Mucosa of descending colon (tissue), 3 donors: Measurements from ENCODE around the gene EIF4A3. TPM values are rescaled to one million over a fixed set of nuclear protein-coding genes. Genes with fewer than 3 reads are reported as not detected.

ENCODE experiments used
- ATAC-seq: fragments of 200-7000 bp; cut with Tn5 transposase; one replicate; pipeline ENCODE4 v1.9.1; 2020; ENCODE audit warnings: mild to moderate bottlenecking, moderate library complexity
- DNase-seq, 3 donors: peaks; one replicate each; pipeline ENCODE4 v3.0.0-alpha.2; 2020
- H3K36me3 ChIP-seq: fragments of 200-600 bp; one replicate; pipeline ENCODE4 v1.8.0; 2021; ENCODE audit warnings: low read depth, mild to moderate bottlenecking
- H3K4me1 ChIP-seq: fragments of 200-600 bp; one replicate; pipeline ENCODE4 v1.8.0; 2021; ENCODE audit warnings: low read depth, mild to moderate bottlenecking
- H3K4me3 ChIP-seq: fragments of 200-600 bp; one replicate; pipeline ENCODE4 v1.8.0; 2021; ENCODE audit warnings: mild to moderate bottlenecking
- H3K9me3 ChIP-seq: fragments of 200-600 bp; one replicate; pipeline ENCODE4 v1.8.0; 2021; ENCODE audit warnings: mild to moderate bottlenecking
- intact Hi-C, 2 donors: fragments of 100-400 bp; cut with DNase I in 1 of 2; cut with micrococcal nuclease in 1 of 2; formaldehyde crosslinking; loops; one replicate each; pipeline versions ENCODE4 v1.11.0 to v1.11.1; 2022; cut with DNase I, micrococcal nuclease
- total RNA-seq, 3 donors: library from RNA; stranded (reverse); fragmentation: NEBNext Ultra II Directional in 2 of 3; extraction: Animal tissue kit (Norgen Biotek cat#: 25700) in 2 of 3; gene quantifications; one replicate each; pipeline versions ENCODE4 v1.2.1 to v1.2.4, GENCODE V29; 2021 to 2023
- TF ChIP-seq, protein P1 (sequence below): fragments of 200-600 bp; IDR thresholded peaks from one replicate; pipeline ENCODE4 v1.8.0; 2022; ENCODE audit warnings: antibody characterized with exemption, mild to moderate bottlenecking
- donor health status: DM: no; HTN: no; CAD: no; lungs with moderate emphysema.
- donor health status: DM: no; HTN: no; CAD: no.
- donor health status: DM: no; HTN: yes; CAD: no.

EIF4A3 gene
- total RNA-seq, 3 donors from 2014 or later: 59.2 to 80.2 (median 61.8) TPM

DNA sequence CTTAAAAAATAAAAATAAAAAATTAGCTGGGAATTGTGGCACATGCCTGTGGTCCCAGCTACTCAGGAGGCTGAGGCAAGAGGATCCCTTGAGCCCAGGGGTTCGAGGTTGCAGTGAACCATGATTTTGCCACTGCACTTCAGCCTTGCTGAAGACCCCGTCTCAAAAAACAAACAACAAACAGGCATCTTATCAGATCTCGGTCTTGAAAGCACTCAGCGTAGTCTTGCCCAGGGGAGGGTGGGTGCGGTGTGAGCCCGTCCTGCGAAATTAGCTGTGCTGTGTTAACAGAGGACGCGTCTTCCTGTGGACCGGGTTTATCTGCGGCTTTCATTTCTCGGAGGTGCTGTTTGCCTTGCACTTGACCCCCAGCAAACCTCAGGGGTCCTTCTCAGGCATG is 40.2 kb downstream of the EIF4A3 start:
- ATAC-seq (no peak), DNase-seq (peak in 1 of 3 donors; percentile 10)
- intact Hi-C loops: no loop called here
- TF ChIP-seq, protein P1, sequence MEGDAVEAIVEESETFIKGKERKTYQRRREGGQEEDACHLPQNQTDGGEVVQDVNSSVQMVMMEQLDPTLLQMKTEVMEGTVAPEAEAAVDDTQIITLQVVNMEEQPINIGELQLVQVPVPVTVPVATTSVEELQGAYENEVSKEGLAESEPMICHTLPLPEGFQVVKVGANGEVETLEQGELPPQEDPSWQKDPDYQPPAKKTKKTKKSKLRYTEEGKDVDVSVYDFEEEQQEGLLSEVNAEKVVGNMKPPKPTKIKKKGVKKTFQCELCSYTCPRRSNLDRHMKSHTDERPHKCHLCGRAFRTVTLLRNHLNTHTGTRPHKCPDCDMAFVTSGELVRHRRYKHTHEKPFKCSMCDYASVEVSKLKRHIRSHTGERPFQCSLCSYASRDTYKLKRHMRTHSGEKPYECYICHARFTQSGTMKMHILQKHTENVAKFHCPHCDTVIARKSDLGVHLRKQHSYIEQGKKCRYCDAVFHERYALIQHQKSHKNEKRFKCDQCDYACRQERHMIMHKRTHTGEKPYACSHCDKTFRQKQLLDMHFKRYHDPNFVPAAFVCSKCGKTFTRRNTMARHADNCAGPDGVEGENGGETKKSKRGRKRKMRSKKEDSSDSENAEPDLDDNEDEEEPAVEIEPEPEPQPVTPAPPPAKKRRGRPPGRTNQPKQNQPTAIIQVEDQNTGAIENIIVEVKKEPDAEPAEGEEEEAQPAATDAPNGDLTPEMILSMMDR: no peak
- Histone ChIP-seq H3K4me1 (peaks cover 7% of the 10 kb centered on the region), H3K4me3 (no peak overlapping the region), H3K9me3 (no peaks in the 10 kb centered on the region), H3K36me3 (no peaks in the 10 kb centered on the region)

DNA sequence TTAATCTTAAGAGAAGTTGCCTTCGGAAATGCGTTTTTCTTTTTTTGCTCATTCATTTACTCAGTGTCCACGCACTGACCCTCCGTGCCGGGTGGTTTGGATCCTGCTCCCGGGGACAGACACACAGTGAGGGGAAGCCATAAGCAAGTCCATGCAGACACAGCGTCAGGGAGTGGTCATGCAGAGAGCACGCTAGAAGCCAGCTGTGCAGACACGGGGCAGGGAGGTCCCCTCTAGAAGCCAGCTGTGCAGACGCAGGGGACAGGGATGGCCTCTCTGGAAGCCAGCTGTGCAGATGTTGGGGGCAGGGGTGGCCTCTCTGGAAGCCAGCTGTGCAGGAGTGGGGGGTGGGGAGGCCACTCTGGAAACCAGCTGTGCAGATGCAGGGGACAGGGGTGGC is 40.8 kb downstream of the EIF4A3 start:
- peaks cover 7% of the 10 kb centered on the region for H3K4me1 ChIP-seq
- no peaks in the 10 kb centered on the region for H3K9me3 ChIP-seq
- DNase-seq (peak in 1 of 3 donors; percentile 27), ATAC-seq (no peak)
- TF ChIP-seq, protein P1: no peak
- intact Hi-C loops: no loop called here
- H3K4me3 ChIP-seq: no peak overlapping the region
- H3K36me3 ChIP-seq: no peaks in the 10 kb centered on the region

GRCh38 chr17:80105762-80106161 is 41.2 kb downstream of the EIF4A3 start:
- TF ChIP-seq, protein P1: no peak
- ATAC-seq (no peak), DNase-seq (peak in 1 of 3 donors; percentile 43)
- no peaks in the 10 kb centered on the region for H3K9me3 ChIP-seq
- peaks cover 7% of the 10 kb centered on the region for H3K4me1 ChIP-seq
- H3K4me3 ChIP-seq: no peak overlapping the region
- intact Hi-C loops: no loop called here
- no peaks in the 10 kb centered on the region for H3K36me3 ChIP-seq

DNA sequence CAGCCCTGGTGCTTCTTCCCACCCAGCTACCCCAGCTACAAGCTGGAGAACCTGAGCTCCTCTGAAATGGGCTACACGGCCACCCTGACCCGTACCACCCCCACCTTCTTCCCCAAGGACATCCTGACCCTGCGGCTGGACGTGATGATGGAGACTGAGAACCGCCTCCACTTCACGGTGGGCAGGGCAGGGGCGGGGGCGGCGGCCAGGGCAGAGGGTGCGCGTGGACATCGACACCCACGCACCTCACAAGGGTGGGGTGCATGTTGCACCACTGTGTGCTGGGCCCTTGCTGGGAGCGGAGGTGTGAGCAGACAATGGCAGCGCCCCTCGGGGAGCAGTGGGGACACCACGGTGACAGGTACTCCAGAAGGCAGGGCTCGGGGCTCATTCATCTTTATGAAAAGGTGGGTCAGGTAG is 42.0 kb downstream of the EIF4A3 start:
- DNase-seq (no peak), ATAC-seq (no peak)
- H3K36me3 ChIP-seq: no peaks in the 10 kb centered on the region
- H3K4me1 ChIP-seq: peaks cover 7% of the 10 kb centered on the region
- no peak overlapping the region for H3K4me3 ChIP-seq
- TF ChIP-seq, protein P1: no peak
- intact Hi-C loops: no loop called here
- no peaks in the 10 kb centered on the region for H3K9me3 ChIP-seq

- Histone ChIP-seq H3K9me3 (no peaks in the 10 kb centered on the region), H3K36me3 (no peaks in the 10 kb centered on the region), H3K4me1 (peaks cover 7% of the 10 kb centered on the region), H3K4me3 (no peak overlapping the region)
- ATAC-seq: no peak
- TF ChIP-seq, protein P1: no peak
- intact Hi-C loops: no loop called here
- DNase-seq: no peak
Measured at GRCh38 chr17:80104321-80104955, 42.5 kb downstream of the EIF4A3 start.
